Prostate gland (tissue), 2 donors: ENCODE results near the gene EHMT2. TPM values are rescaled to one million over a fixed set of nuclear protein-coding genes. Genes with fewer than 3 reads are reported as not detected.

Experiments used
- DNase-seq: peaks from one replicate; pipeline ENCODE4 v3.0.0-alpha.2; 2019; ENCODE audit warnings: low spot score
- H3K27ac ChIP-seq, 2 donors: fragments of 200-600 bp; sonication (generic); 2 replicates each; pipeline ENCODE4 v1.5.1; 2017 to 2019
- H3K27me3 ChIP-seq: fragments of 200-600 bp; sonication (generic); replicated peaks from 2 replicates; pipeline ENCODE4 v1.5.1; 2019; ENCODE audit not compliant: insufficient read depth
- H3K36me3 ChIP-seq, 2 donors: fragments of 200-600 bp; sonication (generic); 1 replicate in 1 of 2; 2 replicates in 1 of 2; pipeline versions ENCODE4 v1.5.1 to v1.8.1; 2017 to 2019
- H3K4me1 ChIP-seq: fragments of 200-600 bp; sonication (generic); replicated peaks from 2 replicates; pipeline ENCODE4 v1.5.1; 2019
- H3K4me3 ChIP-seq, 2 donors: fragments of 200-600 bp; sonication (generic); 2 replicates each; pipeline ENCODE4 v1.5.1; 2017 to 2019
- H3K9me3 ChIP-seq: fragments of 200-600 bp; sonication (generic); 2 replicates; pipeline ENCODE4 v1.5.1; 2017
- POLR2A ChIP-seq: fragments of 450-650 bp; IDR thresholded peaks from one replicate; pipeline ENCODE4 v1.6.1; 2016; ENCODE audit warnings: antibody characterized with exemption, mild to moderate bottlenecking
- POLR2AphosphoS5 ChIP-seq: sonication (generic); formaldehyde crosslinking; IDR thresholded peaks from one replicate; pipeline ENCODE4 v1.6.1; 2017; ENCODE audit warnings: antibody characterized with exemption
- WGBS: methylation state at CpG from one replicate; pipeline ENCODE4 v1.1.5; 2018; 5-methylcytosine and 5-hydroxymethylcytosine counted together
- intact Hi-C: fragments of 100-400 bp; cut with DNase I; formaldehyde crosslinking; loops from one replicate; pipeline ENCODE4 v1.14.2; 2022
- total RNA-seq, 2 donors: library from RNA; depleted of rRNA; stranded (reverse); fragments of >200 nt; gene quantifications; one replicate each; pipeline ENCODE4 v1.1.0, GENCODE V29; 2016
- TF ChIP-seq, protein P1 (sequence below), 4 experiments: fragments of 200-600 bp in 2 of 4; fragments of 450-650 bp in 2 of 4; sonication (generic) in 2 of 4; IDR thresholded peaks; 1 replicate in 3 of 4; 2 replicates in 1 of 4; pipeline ENCODE4 v1.5.1; 2016 to 2019; ENCODE audit warnings: antibody characterized with exemption in 4 of 4, mild to moderate bottlenecking in 2 of 4, moderate library complexity in 2 of 4

Gene EHMT2
- total RNA-seq, 2 donors from 2014 or later, result 53.6 to 92.8 TPM

DNA sequence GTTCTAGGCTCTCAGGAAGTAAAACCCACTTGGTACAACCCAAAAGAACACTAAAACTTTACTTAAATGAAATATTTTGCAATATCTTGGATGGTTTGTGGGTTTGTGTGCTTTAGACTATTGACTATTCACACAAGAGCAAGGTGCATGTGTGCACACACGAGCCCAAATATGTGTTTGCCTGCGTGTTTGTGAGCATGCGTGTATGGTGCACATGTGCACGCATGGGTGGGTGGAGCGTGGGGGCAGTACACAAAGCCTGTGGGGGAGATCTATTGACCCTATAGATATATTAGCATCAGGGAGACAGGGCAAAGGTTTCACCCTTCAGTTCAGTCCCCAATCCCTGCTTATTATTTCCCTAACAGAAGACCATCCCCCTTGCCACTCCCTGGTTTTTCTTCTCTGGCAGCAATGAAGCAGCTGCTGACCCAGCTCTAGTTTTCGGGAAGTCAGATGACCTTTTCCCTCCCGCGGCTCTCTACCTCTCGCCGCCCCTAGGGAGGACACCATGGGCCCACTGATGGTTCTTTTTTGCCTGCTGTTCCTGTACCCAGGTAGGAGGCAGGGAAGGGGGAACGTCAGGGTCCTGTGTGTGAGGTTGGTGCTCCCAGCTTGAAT lies 29.9 kb upstream of the EHMT2 start, which contains the start of gene C2:
Gene C2 (plus strand): TSS at position 476 of the 621 bp plus-strand sequence. CDS start 36 bp downstream, at position 512.
- intact Hi-C loops, result no loop called here
- Histone ChIP-seq H3K27me3 (no peaks in the 10 kb centered on the region), H3K4me3 (no peak within 1 kb of the TSS), H3K36me3 (no peaks in the 10 kb centered on the region), H3K4me1 (no peaks in the 10 kb centered on the region), H3K27ac (no peak within 1 kb of the TSS), H3K9me3 (no peaks in the 10 kb centered on the region)
- no peak for DNase-seq
- WGBS, result 63% methylated on average over 11 of the region's 11 CpGs
- TF ChIP-seq, protein P1, sequence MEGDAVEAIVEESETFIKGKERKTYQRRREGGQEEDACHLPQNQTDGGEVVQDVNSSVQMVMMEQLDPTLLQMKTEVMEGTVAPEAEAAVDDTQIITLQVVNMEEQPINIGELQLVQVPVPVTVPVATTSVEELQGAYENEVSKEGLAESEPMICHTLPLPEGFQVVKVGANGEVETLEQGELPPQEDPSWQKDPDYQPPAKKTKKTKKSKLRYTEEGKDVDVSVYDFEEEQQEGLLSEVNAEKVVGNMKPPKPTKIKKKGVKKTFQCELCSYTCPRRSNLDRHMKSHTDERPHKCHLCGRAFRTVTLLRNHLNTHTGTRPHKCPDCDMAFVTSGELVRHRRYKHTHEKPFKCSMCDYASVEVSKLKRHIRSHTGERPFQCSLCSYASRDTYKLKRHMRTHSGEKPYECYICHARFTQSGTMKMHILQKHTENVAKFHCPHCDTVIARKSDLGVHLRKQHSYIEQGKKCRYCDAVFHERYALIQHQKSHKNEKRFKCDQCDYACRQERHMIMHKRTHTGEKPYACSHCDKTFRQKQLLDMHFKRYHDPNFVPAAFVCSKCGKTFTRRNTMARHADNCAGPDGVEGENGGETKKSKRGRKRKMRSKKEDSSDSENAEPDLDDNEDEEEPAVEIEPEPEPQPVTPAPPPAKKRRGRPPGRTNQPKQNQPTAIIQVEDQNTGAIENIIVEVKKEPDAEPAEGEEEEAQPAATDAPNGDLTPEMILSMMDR (IDR thresholded peaks at IDR 0.05), result no peak
- TF ChIP-seq POLR2AphosphoS5 (no peak), POLR2A (no peak)

DNA sequence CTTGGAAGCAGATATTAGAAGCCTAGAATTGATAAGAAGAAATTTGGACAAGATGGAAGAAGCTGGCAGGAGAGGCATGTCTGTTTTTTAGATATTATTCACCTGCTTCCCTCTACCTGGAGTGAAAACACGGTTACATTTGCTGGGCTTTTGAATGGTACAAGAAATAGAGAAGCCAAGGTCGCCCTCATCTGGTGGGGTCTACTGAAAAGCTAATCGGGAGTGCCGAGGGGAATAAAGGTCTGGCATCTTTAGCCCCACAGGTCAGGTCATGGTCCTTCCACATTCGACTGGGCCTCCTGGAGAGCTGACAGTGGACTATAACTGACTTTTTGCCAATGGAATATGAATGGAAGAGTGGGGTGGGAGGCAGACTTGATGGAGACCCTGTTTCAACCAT lies 25.4 kb upstream of the EHMT2 start:
- TF ChIP-seq, protein P1 (IDR thresholded peaks at IDR 0.05), result no peak
- TF ChIP-seq POLR2AphosphoS5 (no peak), POLR2A (no peak)
- intact Hi-C loops, result no loop called here
- Histone ChIP-seq H3K4me1 (peaks cover 4% of the 10 kb centered on the region), H3K27ac (no peak overlapping the region), H3K4me3 (no peak overlapping the region), H3K27me3 (no peaks in the 10 kb centered on the region), H3K36me3 (no peaks in the 10 kb centered on the region), H3K9me3 (no peaks in the 10 kb centered on the region)
- WGBS, result 29% methylated on average over 5 of the region's 5 CpGs
- no peak for DNase-seq

DNA sequence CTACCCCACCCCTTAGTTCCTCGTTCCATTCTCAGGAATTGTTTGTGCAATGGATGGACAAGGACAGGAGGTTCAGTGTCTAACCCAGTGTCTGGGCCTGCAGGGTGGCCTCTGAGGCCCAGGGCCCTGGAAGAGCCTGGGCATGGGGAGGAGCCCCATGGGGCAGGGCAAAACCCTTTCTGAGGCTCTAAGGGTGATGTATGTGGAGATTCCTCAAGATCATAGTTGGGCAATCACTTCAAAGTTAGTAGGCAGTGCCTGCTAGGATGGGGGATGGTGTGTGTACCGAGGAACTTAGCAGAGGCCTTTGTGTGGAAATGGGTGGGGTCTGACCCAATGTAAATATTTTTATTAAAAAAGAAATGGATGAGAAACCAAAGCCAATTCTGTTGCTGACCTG lies 23.3 kb upstream of the EHMT2 start:
- peak; percentile 41 for DNase-seq
- Histone ChIP-seq H3K27ac (peak overlapping the region; percentile 30 to 78), H3K36me3 (no peaks in the 10 kb centered on the region), H3K9me3 (no peaks in the 10 kb centered on the region), H3K4me1 (peaks cover 4% of the 10 kb centered on the region), H3K4me3 (no peak overlapping the region), H3K27me3 (no peaks in the 10 kb centered on the region)
- 38% methylated on average over 2 of the region's 2 CpGs for WGBS
- intact Hi-C loops, result no loop called here
- TF ChIP-seq POLR2AphosphoS5 (peak; percentile 47), POLR2A (no peak)

DNA sequence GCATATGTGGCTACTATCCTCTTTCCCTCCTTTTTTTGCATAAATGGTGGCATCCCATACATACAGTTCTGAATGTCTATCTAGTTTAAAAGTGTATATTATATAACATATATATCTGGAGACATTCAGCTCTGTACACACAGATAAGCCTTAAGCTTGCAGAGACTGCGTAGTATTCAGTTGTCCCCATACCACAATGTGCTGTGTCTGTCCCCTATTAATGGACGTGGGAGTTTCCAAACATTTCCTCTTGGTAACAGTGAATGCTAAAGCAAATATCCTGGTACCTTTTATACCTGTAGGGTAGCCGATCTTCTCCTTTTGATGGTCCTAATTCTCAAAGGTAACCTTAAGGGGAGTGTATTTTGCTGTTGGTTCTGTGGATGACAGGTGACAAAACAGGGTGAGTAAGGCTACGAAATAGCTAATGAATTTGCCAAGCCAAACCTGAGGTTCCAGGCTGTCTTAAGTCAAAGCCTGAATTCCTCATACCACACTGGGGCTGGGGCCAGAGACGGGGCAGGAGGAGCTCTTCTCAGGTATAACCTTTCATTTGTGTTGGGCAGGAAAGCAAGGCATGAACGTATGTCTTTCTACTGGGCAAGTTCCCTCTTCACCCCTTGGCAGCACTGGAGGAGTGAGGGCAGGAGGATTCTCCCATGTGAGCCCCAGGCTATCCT lies 22.3 kb upstream of the EHMT2 start:
- H3K27me3 ChIP-seq, result no peaks in the 10 kb centered on the region
- no peak overlapping the region for H3K4me3 ChIP-seq
- DNase-seq, result peak; percentile 38
- intact Hi-C loops, result no loop called here
- WGBS, result 42% methylated on average over 6 of the region's 6 CpGs
- no peaks in the 10 kb centered on the region for H3K36me3 ChIP-seq
- H3K27ac ChIP-seq, result peak overlapping the region; percentile 30 to 78
- H3K9me3 ChIP-seq, result no peaks in the 10 kb centered on the region
- H3K4me1 ChIP-seq, result peaks cover 4% of the 10 kb centered on the region
- peak; percentile 73 for TF ChIP-seq POLR2AphosphoS5
- TF ChIP-seq, protein P1 (IDR thresholded peaks at IDR 0.05), result no peak
- TF ChIP-seq POLR2A, result no peak

DNA sequence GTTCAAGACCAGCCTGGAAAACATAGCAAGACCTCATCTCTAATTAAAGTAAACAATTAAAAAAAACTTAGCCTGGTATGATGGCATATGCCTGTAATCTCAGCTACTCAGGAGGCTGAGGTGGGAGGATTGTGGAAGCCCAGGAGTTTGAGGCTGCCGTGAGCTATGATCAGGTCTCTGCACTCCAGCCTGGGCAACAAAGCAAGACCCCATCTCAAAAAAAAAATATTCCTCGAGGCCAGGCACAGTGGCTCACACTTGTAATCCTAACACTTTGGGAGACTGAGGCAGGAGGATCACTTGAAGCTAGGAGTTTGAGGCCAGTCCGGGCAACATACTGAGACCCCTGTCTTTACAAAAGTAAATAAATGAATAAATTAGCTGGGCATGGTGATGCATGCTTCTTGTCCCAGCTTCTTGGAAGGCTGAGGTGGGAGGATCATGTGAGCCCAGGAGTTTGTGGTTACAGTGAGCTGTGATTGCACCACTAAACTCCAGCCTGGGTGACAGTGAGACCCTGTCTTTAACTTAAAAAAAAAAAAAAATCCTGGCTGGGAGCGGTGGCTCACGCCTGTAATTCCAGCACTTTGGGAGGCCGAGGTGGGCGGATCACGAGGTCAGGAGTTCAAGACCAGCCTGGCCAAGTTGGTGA lies 20.7 kb upstream of the EHMT2 start:
- Histone ChIP-seq H3K4me3 (no peak overlapping the region), H3K36me3 (no peaks in the 10 kb centered on the region), H3K27me3 (no peaks in the 10 kb centered on the region), H3K9me3 (no peaks in the 10 kb centered on the region), H3K27ac (no peak overlapping the region), H3K4me1 (peaks cover 4% of the 10 kb centered on the region)
- intact Hi-C loops, result no loop called here
- no peak for DNase-seq
- no peak for TF ChIP-seq POLR2AphosphoS5
- TF ChIP-seq, protein P1 (IDR thresholded peaks at IDR 0.05), result no peak
- no peak for TF ChIP-seq POLR2A
- 90% methylated on average over 8 of the region's 8 CpGs for WGBS
